Body of pancreas (tissue), 4 donors: ENCODE results near the gene IER2. TPM values are rescaled to one million over a fixed set of nuclear protein-coding genes. Genes with fewer than 3 reads are reported as not detected.
A peak's percentile ranks its signal among the peaks of the same experiment; 100 is the strongest.
"Not testable (repeated sequence)": the region's sequence is repeated elsewhere in the genome, so short reads cannot be mapped to it uniquely, and the experiment has no call there.

Experiments used
- ATAC-seq: fragments of 150-250 bp; one replicate; pipeline ENCODE4 v1.9.1; 2016
- DNase-seq, 4 donors: peaks; one replicate each; pipeline ENCODE4 v3.0.0-alpha.2; 2019
- H3K27ac ChIP-seq, 4 donors: fragments of 200-600 bp; sonication (generic); 1 replicate in 3 of 4; 2 replicates in 1 of 4; pipeline versions ENCODE4 v1.5.1 to v1.6.1; 2016 to 2019; ENCODE audit warnings: mild to moderate bottlenecking in 1 of 4, mixed read lengths in 1 of 4, moderate library complexity in 1 of 4
- H3K27me3 ChIP-seq, 2 donors: fragments of 200-600 bp; sonication (generic); one replicate each; pipeline ENCODE4 v1.6.0; 2016; ENCODE audit warnings: mild to moderate bottlenecking in 1 of 2
- H3K36me3 ChIP-seq, 2 donors: fragments of 200-600 bp; sonication (generic); replicated peaks in 1 of 2; 2 replicates each; pipeline ENCODE4 v1.5.1; 2016; ENCODE audit warnings: low read depth in 2 of 2; ENCODE audit not compliant: insufficient read depth in 1 of 2
- H3K4me1 ChIP-seq: fragments of 200-600 bp; sonication (generic); one replicate; pipeline ENCODE4 v1.6.0; 2016
- H3K4me3 ChIP-seq, 2 donors: fragments of 200-600 bp; sonication (generic); 1 replicate in 1 of 2; 2 replicates in 1 of 2; pipeline ENCODE4 v1.5.1; 2016 to 2019
- H3K9me3 ChIP-seq, 3 donors: fragments of 200-600 bp; sonication (generic); 1 replicate in 2 of 3; 2 replicates in 1 of 3; pipeline ENCODE4 v1.5.1; 2016
- CTCF ChIP-seq, 7 experiments: fragments of 450-650 bp in 4 of 7; fragments of 200-600 bp in 3 of 7; sonication (generic) in 3 of 7; IDR thresholded peaks; one replicate each; pipeline ENCODE4 v1.5.1; 2016 to 2019; ENCODE audit warnings: antibody characterized with exemption in 7 of 7
- POLR2A ChIP-seq, 3 donors: fragments of 450-650 bp; IDR thresholded peaks; one replicate each; pipeline ENCODE4 v1.6.1; 2016; ENCODE audit warnings: antibody characterized with exemption in 3 of 3, mild to moderate bottlenecking in 2 of 3
- WGBS, 2 donors: methylation state at CpG; one replicate each; pipeline ENCODE4 v1.1.5; 2017; 5-methylcytosine and 5-hydroxymethylcytosine counted together
- intact Hi-C: fragments of 100-400 bp; cut with DNase I; formaldehyde crosslinking; loops from one replicate; pipeline ENCODE4 v1.15.1; 2023
- total RNA-seq, 2 donors: library from RNA; depleted of rRNA; stranded (reverse); fragments of >200 nt; gene quantifications; one replicate each; pipeline ENCODE4 v1.1.0, GENCODE V29; 2016

IER2 gene
- total RNA-seq, 2 donors from 2014 or later = 162 to 857 TPM

GRCh38 chr19:13190781-13191540 is 40.8 kb downstream of the IER2 start:
- no peaks in the 10 kb centered on the region for H3K27me3 ChIP-seq
- TF ChIP-seq POLR2A (IDR thresholded peaks at IDR 0.05) (no peak), CTCF (IDR thresholded peaks at IDR 0.05) (no peak)
- no peaks in the 10 kb centered on the region for H3K9me3 ChIP-seq
- peaks cover 17% of the 10 kb centered on the region for H3K4me1 ChIP-seq
- peak; percentile 29 for ATAC-seq
- DNase-seq = peak in 1 of 4 donors; percentile 53
- no peak overlapping the region for H3K4me3 ChIP-seq
- no peak overlapping the region for H3K27ac ChIP-seq
- WGBS, 2 donors = 59 to 70% methylated on average over 18 to 19 of the region's 19 CpGs
- intact Hi-C loops = no loop called here
- no peaks in the 10 kb centered on the region for H3K36me3 ChIP-seq

GRCh38 chr19:13195678-13196077 is 45.5 kb downstream of the IER2 start:
- H3K4me3 ChIP-seq = no peak overlapping the region
- peak overlapping the region in 3 of 4 donors; percentile 7 to 30 (median 9) for H3K27ac ChIP-seq
- WGBS, 2 donors = 13 to 28% methylated on average over 10 to 11 of the region's 11 CpGs
- H3K27me3 ChIP-seq = no peaks in the 10 kb centered on the region
- TF ChIP-seq CTCF (IDR thresholded peaks at IDR 0.05) (peak in 2 of 7 experiments; percentile 12 to 28), POLR2A (IDR thresholded peaks at IDR 0.05) (no peak)
- no peaks in the 10 kb centered on the region for H3K36me3 ChIP-seq
- no peaks in the 10 kb centered on the region for H3K9me3 ChIP-seq
- ATAC-seq (peak; percentile 85), DNase-seq (peak; percentile 83 to 87 (median 84))
- H3K4me1 ChIP-seq = peaks cover 20% of the 10 kb centered on the region
- intact Hi-C loops = no loop called here

- ATAC-seq (no peak), DNase-seq (no peak)
- 82 to 98% methylated on average over 7 to 17 of the region's 18 CpGs for WGBS, 2 donors
- Histone ChIP-seq H3K9me3 (no peaks in the 10 kb centered on the region), H3K27me3 (no peaks in the 10 kb centered on the region), H3K36me3 (no peaks in the 10 kb centered on the region), H3K27ac (no peak overlapping the region), H3K4me3 (no peak overlapping the region), H3K4me1 (peaks cover 14% of the 10 kb centered on the region)
- TF ChIP-seq CTCF (IDR thresholded peaks at IDR 0.05) (no peak), POLR2A (IDR thresholded peaks at IDR 0.05) (no peak)
- intact Hi-C loops = no loop called here
Observed at GRCh38 chr19:13198634-13199033, 48.4 kb downstream of the IER2 start.

GRCh38 chr19:13202112-13202511 is 51.9 kb downstream of the IER2 start:
- H3K4me3 ChIP-seq, H3K36me3 ChIP-seq, H3K27ac ChIP-seq, H3K4me1 ChIP-seq, ATAC-seq, H3K27me3 ChIP-seq, intact Hi-C loops, H3K9me3 ChIP-seq, DNase-seq: not testable (repeated sequence)
- 93% methylated on average over 7 of the region's 7 CpGs for WGBS, 2 donors

Other genes starting within 250 kb of the IER2 start
- not detected for gene SYCE2, start 231.1 kb upstream of the IER2 start, total RNA-seq
- gene FARSA, start 216.7 kb upstream of the IER2 start, total RNA-seq = 10 to 100 TPM; 25.9 to 35.6 TPM
- 100 to 1,000 TPM; 298 to 388 TPM for gene CALR, start 211.8 kb upstream of the IER2 start, total RNA-seq
- 10 to 100 TPM; 53.7 to 94.6 TPM for gene RAD23A, start 204.5 kb upstream of the IER2 start, total RNA-seq
- gene GADD45GIP1, start 193.2 kb upstream of the IER2 start, total RNA-seq = 10 to 100 TPM; 31.3 to 42.0 TPM
- not detected for gene DAND5, start 180.8 kb upstream of the IER2 start, total RNA-seq
- gene NFIX, start 154.9 kb upstream of the IER2 start, total RNA-seq = 10 to 100 TPM; 16.9 to 26.7 TPM
- gene LYL1, start 47.6 kb upstream of the IER2 start, total RNA-seq = 1 to 10 TPM; 3.4 to 6.9 TPM
- 10 to 100 TPM; 21.5 to 36.3 TPM for gene TRMT1, start 33.7 kb upstream of the IER2 start, total RNA-seq
- 10 to 100 TPM in 1 of 2 donors, 1 to 10 TPM in 1; 6.0 to 15.5 TPM for gene NACC1, start 32.1 kb upstream of the IER2 start, total RNA-seq
- gene STX10, start within 50 bp of the IER2 start, total RNA-seq = 10 to 100 TPM; 54.2 to 65.3 TPM